Kidney (tissue), 14 donors: Measurements from ENCODE around the gene ORC1. TPM values are rescaled to one million over a fixed set of nuclear protein-coding genes. Genes with fewer than 3 reads are reported as not detected.
A peak's percentile ranks its signal among the peaks of the same experiment; 100 is the strongest.

Source experiments
- DNase-seq, 5 donors: peaks; one replicate each; pipeline ENCODE4 v3.0.0-alpha.2; 2013 to 2020
- FAIRE-seq: peaks from 2 replicates; lab custom pipeline; 2012; peaks lifted over from hg19 to GRCh38; lab: Jason Lieb, UNC
- H3K27ac ChIP-seq, 2 donors: one replicate each; pipeline ENCODE4 v1.7.0; 2013; ENCODE audit warnings: low read depth in 2 of 2, low read length in 2 of 2, inconsistent platforms in 1 of 2
- H3K27me3 ChIP-seq: one replicate; pipeline ENCODE4 v1.7.1; 2013; ENCODE audit warnings: low read length, inconsistent platforms; ENCODE audit not compliant: control insufficient read depth, insufficient read depth
- H3K36me3 ChIP-seq, 3 donors: one replicate each; pipeline versions ENCODE4 v1.7.0 to v1.7.1; 2013; ENCODE audit warnings: low read length in 3 of 3, control low read depth in 1 of 3, inconsistent platforms in 1 of 3; ENCODE audit not compliant: insufficient read depth in 3 of 3, control insufficient read depth in 2 of 3
- H3K4me1 ChIP-seq, 3 donors: one replicate each; pipeline versions ENCODE4 v1.7.0 to v1.7.1; 2013; ENCODE audit warnings: low read length in 3 of 3, inconsistent platforms in 1 of 3, low read depth in 1 of 3; ENCODE audit not compliant: control insufficient read depth in 2 of 3, insufficient read depth in 2 of 3
- H3K4me3 ChIP-seq, 3 donors: one replicate each; pipeline versions ENCODE4 v1.7.0 to v1.8.1; 2013; ENCODE audit warnings: low read length in 3 of 3, control low read depth in 1 of 3, inconsistent platforms in 1 of 3
- H3K9ac ChIP-seq, 3 donors: one replicate each; pipeline versions ENCODE4 v1.7.0 to v1.7.1; 2013; ENCODE audit warnings: low read length in 3 of 3, control low read depth in 1 of 3, inconsistent platforms in 1 of 3
- H3K9me3 ChIP-seq, 3 donors: one replicate each; pipeline versions ENCODE4 v1.7.0 to v1.7.1; 2013; ENCODE audit warnings: low read length in 3 of 3, control low read depth in 1 of 3, inconsistent platforms in 1 of 3; ENCODE audit not compliant: control insufficient read depth in 2 of 3, insufficient read depth in 1 of 3
- intact Hi-C: fragments of 100-400 bp; cut with DNase I; formaldehyde crosslinking; loops from one replicate; pipeline ENCODE4 v1.11.1; 2022
- polyA plus RNA-seq: library from polyadenylated mRNA; stranded (reverse); fragments of 350-450 nt; fragmentation: Illumina TruSeq; extraction: RNeasy Lipid Tissue Mini Kit (QIAGEN cat#74804); gene quantifications from one replicate; pipeline ENCODE4 v1.2.3, GENCODE V29; 2014; ENCODE audit warnings: low read depth, low replicate concordance; ENCODE audit not compliant: insufficient read depth
- total RNA-seq: library from RNA; stranded (reverse); fragmentation: NEBNext Ultra II Directional; extraction: Animal tissue kit (Norgen Biotek cat#: 25700); gene quantifications from one replicate; pipeline ENCODE4 v1.2.1, GENCODE V29; 2021
- TF ChIP-seq, protein P1 (sequence below): IDR thresholded peaks from 3 replicates; pipeline ENCODE4 v1.5.1; 2012; ENCODE audit warnings: mild to moderate bottlenecking, moderate library complexity, borderline replicate concordance; ENCODE audit not compliant: insufficient read depth; ENCODE audit errors: extremely low read depth
- donor health status: control.
- donor health status: control.
- donor health status: control.
- donor health status: control.
- donor health status: control.
- donor health status: DM: yes; HTN: yes; CAD: no.
- donor health status: Normal renal cell carcinoma (clear cell type).

Gene ORC1
- total and polyA plus RNA-seq, 2 donors from 2014 or later, result 0.37 to 0.50 TPM

DNA sequence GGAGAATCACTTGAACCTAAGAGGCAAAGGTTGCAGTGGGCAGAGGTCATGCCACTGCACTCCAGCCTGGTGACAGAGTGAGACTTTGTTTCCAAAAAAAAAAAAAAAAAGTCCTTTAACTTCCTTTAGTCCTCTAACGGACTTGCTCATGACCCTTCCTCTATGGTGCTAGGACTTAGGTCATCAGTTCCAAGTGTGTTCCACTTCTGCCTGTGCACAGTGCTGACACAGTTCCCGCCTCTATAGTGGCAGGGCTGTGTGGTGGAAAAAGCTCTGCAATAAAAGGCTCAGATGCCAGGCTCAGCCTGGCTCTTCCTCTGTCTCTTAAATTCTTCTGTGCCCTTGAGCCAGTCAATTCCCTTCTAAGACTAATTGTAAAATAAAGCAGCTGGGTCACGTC lies 60.2 kb downstream of the ORC1 start:
- DNase-seq, result no peak
- intact Hi-C loops, result no loop called here
- Histone ChIP-seq H3K4me3 (no peak overlapping the region), H3K9me3 (no peaks in the 10 kb centered on the region), H3K27ac (no peak overlapping the region), H3K4me1 (no peaks in the 10 kb centered on the region), H3K36me3 (peaks cover 0 to 12% (median 7%) of the 10 kb centered on the region in 3 donors), H3K9ac (no peak overlapping the region), H3K27me3 (no peaks in the 10 kb centered on the region)
- TF ChIP-seq, protein P1, sequence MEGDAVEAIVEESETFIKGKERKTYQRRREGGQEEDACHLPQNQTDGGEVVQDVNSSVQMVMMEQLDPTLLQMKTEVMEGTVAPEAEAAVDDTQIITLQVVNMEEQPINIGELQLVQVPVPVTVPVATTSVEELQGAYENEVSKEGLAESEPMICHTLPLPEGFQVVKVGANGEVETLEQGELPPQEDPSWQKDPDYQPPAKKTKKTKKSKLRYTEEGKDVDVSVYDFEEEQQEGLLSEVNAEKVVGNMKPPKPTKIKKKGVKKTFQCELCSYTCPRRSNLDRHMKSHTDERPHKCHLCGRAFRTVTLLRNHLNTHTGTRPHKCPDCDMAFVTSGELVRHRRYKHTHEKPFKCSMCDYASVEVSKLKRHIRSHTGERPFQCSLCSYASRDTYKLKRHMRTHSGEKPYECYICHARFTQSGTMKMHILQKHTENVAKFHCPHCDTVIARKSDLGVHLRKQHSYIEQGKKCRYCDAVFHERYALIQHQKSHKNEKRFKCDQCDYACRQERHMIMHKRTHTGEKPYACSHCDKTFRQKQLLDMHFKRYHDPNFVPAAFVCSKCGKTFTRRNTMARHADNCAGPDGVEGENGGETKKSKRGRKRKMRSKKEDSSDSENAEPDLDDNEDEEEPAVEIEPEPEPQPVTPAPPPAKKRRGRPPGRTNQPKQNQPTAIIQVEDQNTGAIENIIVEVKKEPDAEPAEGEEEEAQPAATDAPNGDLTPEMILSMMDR, result no peak
- FAIRE-seq, result no peak

DNA sequence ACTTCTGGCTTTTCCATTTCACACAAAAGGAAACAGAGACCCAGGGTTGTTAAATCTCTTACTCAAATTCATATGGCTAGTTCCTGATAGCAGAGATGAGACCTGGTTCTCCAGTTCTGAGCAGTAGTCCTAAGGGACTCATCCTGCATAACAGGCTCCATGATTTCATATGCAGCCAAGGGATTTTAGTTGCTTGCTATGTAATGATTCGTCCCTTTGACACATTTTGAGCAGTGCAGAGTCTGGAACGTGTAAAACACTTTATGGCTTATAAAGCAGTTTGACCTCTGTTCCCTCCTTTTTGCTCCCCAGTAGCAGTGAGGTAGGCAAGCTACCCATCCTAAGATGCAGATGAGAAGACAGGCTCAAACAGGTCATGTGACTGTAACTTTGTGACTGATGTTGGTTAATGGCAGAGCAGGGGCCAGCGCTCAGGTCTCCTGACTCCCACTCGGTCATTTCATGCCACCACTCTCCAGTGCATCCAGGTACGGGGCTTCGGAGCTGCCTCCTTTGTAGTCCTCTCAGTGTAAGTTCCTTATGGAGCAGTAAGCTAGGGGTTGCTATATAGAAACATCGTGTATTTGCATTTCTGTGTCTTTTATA lies 62.5 kb downstream of the ORC1 start:
- H3K27me3 ChIP-seq, result no peaks in the 10 kb centered on the region
- no peaks in the 10 kb centered on the region for H3K9me3 ChIP-seq
- TF ChIP-seq, protein P1, result no peak
- FAIRE-seq (no peak), DNase-seq (peak in 1 of 5 donors; percentile 14)
- no peaks in the 10 kb centered on the region for H3K4me1 ChIP-seq
- H3K36me3 ChIP-seq, result peaks cover 0 to 12% (median 11%) of the 10 kb centered on the region in 3 donors
- intact Hi-C loops, result no loop called here
- no peak overlapping the region for H3K9ac ChIP-seq
- H3K27ac ChIP-seq, result no peak overlapping the region
- no peak overlapping the region for H3K4me3 ChIP-seq

DNA sequence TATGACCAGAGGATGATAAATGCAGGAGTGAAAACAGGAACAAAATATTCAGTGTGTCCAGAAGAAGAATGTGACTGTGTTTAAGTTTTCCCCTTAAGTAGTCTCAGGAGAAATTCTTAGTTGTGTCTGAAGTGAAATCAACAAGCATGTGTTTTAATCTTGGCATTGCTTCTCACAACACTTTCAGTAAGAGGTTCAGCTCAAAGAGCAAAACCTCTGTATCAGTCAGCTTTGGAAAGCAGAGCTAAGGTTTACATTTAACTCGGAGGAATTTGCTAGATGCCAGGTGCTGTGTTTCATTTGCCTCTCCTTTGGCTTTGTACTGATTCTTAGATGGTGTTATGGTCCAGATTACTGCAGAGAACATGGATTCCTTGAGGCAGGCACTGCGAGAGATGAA lies 66.8 kb downstream of the ORC1 start:
- H3K36me3 ChIP-seq, result peaks cover 4 to 7% (median 6%) of the 10 kb centered on the region in 3 donors
- H3K9ac ChIP-seq, result no peak overlapping the region
- H3K27me3 ChIP-seq, result no peaks in the 10 kb centered on the region
- H3K4me3 ChIP-seq, result no peak overlapping the region
- TF ChIP-seq, protein P1, result no peak
- intact Hi-C loops, result no loop called here
- no peaks in the 10 kb centered on the region for H3K4me1 ChIP-seq
- no peak overlapping the region for H3K27ac ChIP-seq
- no peak for FAIRE-seq
- no peak for DNase-seq
- no peaks in the 10 kb centered on the region for H3K9me3 ChIP-seq
